Neural cell (in vitro differentiated cells): ENCODE data around the gene NUTM1. TPM values are rescaled to one million over a fixed set of nuclear protein-coding genes. Genes with fewer than 3 reads are reported as not detected.

Experiments
- H2AFZ ChIP-seq: fragments of 200-600, 300-800 bp; sonication (generic), shearing (Covaris generic); 2 replicates; pipeline ENCODE4 v1.6.0; 2014; ENCODE audit warnings: low read depth, mild to moderate bottlenecking, antibody characterized with exemption, low read length, moderate library complexity
- H3F3A ChIP-seq: fragments of 200-600 bp; shearing (Covaris generic); 2 replicates; pipeline ENCODE4 v1.6.1; 2016; ENCODE audit warnings: mild to moderate bottlenecking, moderate library complexity, mixed read lengths, antibody characterized with exemption, low read length; ENCODE audit not compliant: insufficient read depth, poor library complexity, severe bottlenecking
- H3K27ac ChIP-seq: fragments of 200-600, 300-800 bp; sonication (generic), shearing (Covaris generic); 2 replicates; pipeline ENCODE4 v1.5.1; 2014; ENCODE audit warnings: mild to moderate bottlenecking, low read length, moderate library complexity
- H3K27me3 ChIP-seq: fragments of 300-800, 200-600 bp; sonication (generic), shearing (Covaris generic); 2 replicates; pipeline ENCODE4 v1.6.0; 2014; ENCODE audit warnings: mild to moderate bottlenecking, low read depth, low read length, moderate library complexity; ENCODE audit not compliant: insufficient read depth
- H3K36me3 ChIP-seq: fragments of 300-800, 200-600 bp; sonication (generic), shearing (Covaris generic); 2 replicates; pipeline ENCODE4 v1.5.1; 2014; ENCODE audit warnings: mild to moderate bottlenecking, antibody characterized with exemption, low read length, moderate library complexity; ENCODE audit not compliant: insufficient read depth
- H3K4me2 ChIP-seq: fragments of 300-800, 200-600 bp; sonication (generic), shearing (Covaris generic); 2 replicates; pipeline ENCODE4 v1.6.0; 2014; ENCODE audit warnings: mild to moderate bottlenecking, low read length
- H3K4me3 ChIP-seq: fragments of 300-800, 200-600 bp; sonication (generic), shearing (Covaris generic); 2 replicates; pipeline ENCODE4 v1.5.1; 2014; ENCODE audit warnings: mild to moderate bottlenecking, low read length, moderate library complexity
- H3K79me2 ChIP-seq: fragments of 200-600 bp; shearing (Covaris generic); replicated peaks from 2 replicates; pipeline ENCODE4 v1.6.0; 2014; ENCODE audit warnings: mild to moderate bottlenecking, low read length, moderate library complexity; ENCODE audit not compliant: insufficient read depth
- H3K9ac ChIP-seq: fragments of 300-800, 200-600 bp; sonication (generic), shearing (Covaris generic); 2 replicates; pipeline ENCODE4 v1.6.1; 2016; ENCODE audit warnings: mild to moderate bottlenecking, low read length, mixed read lengths
- H3K9me2 ChIP-seq: fragments of 200-600 bp; shearing (Covaris generic); 2 replicates; pipeline ENCODE4 v1.6.1; 2016; ENCODE audit warnings: mild to moderate bottlenecking, low read length, mixed read lengths; ENCODE audit not compliant: insufficient read depth
- H3K9me3 ChIP-seq: fragments of 200-600, 300-800 bp; sonication (generic), shearing (Covaris generic); 2 replicates; pipeline ENCODE4 v1.6.1; 2016; ENCODE audit warnings: mild to moderate bottlenecking, mixed run types, low read length, moderate library complexity, mixed read lengths
- H4K20me1 ChIP-seq: fragments of 200-600 bp; shearing (Covaris generic); 2 replicates; pipeline ENCODE4 v1.6.1; 2016; ENCODE audit warnings: mild to moderate bottlenecking, mixed run types; ENCODE audit not compliant: insufficient read depth
- EP300 ChIP-seq: fragments of 450-650 bp; conservative IDR thresholded peaks from 2 replicates; pipeline ENCODE4 v1.6.1; 2014; ENCODE audit warnings: antibody characterized with exemption, mild to moderate bottlenecking, moderate library complexity; ENCODE audit not compliant: poor library complexity, severe bottlenecking
- MXI1 ChIP-seq: fragments of 450-650 bp; conservative IDR thresholded peaks from 2 replicates; pipeline ENCODE4 v1.6.1; 2014; ENCODE audit warnings: antibody characterized with exemption, mild to moderate bottlenecking; ENCODE audit not compliant: poor library complexity, severe bottlenecking
- POLR2AphosphoS5 ChIP-seq: IDR thresholded peaks from 2 replicates; pipeline ENCODE4 v1.6.1; 2012
- REST ChIP-seq: IDR thresholded peaks from 2 replicates; pipeline ENCODE4 v1.6.1; 2012; ENCODE audit warnings: borderline replicate concordance
- SMC3 ChIP-seq: fragments of 450-650 bp; conservative IDR thresholded peaks from 2 replicates; pipeline ENCODE4 v1.6.1; 2014; ENCODE audit warnings: antibody characterized with exemption, mild to moderate bottlenecking, moderate library complexity; ENCODE audit not compliant: poor library complexity
- polyA plus RNA-seq: library from polyadenylated mRNA; depleted of rRNA; stranded (reverse); fragments of >200 nt; gene quantifications from 2 replicates; pipeline ENCODE4 v1.2.3, GENCODE V29; 2014
- TF ChIP-seq, protein P1 (sequence below): fragments of 450-650 bp; IDR thresholded peaks from 2 replicates; pipeline ENCODE4 v1.5.1; 2014; ENCODE audit warnings: antibody characterized with exemption, mild to moderate bottlenecking, moderate library complexity; ENCODE audit not compliant: poor library complexity, severe bottlenecking

NUTM1 gene
- polyA plus RNA-seq, 1 donor from 2014 or later: not detected

- Histone ChIP-seq H3K27ac (peak overlapping the region; percentile 90), H3K9me2 (no peaks in the 10 kb centered on the region), H3K27me3 (no peaks in the 10 kb centered on the region)
Measured at GRCh38 chr15:34365836-34366235, 22.7 kb downstream of the NUTM1 start.

DNA sequence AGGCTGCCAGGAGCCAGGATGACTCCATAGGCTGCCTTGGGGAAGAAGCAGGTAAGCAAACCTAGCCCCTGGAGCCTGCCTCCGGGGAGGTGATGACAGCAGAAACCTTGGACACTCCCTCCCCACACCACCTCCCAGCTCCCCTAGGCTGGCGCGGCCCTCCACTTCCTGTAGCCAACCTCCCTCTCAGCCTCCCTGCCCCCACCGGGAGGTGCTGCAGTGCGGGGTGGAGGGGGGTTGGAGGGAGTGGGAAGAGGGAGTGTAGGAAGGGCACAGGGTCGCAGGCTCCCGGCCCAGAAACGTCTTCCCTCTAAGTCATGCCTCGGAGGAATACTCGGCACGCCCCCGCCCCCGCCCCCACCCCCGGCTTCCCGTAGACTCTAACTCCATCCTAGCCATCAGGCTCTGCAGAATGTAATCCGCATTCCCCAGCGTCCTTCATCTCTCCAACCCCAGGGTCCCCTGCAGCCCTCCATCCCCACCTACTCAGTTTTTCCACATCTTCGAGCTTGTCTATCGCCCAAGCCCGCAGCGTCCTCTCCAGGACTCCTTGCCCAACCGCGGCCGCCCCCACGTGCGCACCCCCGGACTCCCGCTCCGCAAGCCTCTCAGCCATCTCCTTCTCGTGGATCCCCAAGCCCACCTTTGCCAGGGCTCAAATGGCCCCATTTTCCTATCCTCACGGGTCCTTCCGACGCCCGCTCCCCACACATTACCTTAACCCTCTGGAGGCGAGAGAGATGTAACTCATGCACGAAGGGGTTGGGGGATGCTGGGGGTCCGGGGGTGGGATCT lies 23.4 kb downstream of the NUTM1 start:
- Histone ChIP-seq H3K27ac (peak overlapping the region; percentile 90), H3K4me2 (peak overlapping the region; percentile 93), H2AFZ (peak overlapping the region; percentile 88), H4K20me1 (no peaks in the 10 kb centered on the region), H3K4me3 (peak overlapping the region; percentile 93), H3K9me3 (no peaks in the 10 kb centered on the region), H3K9me2 (no peaks in the 10 kb centered on the region), H3K27me3 (no peaks in the 10 kb centered on the region), H3K9ac (peak overlapping the region; percentile 100), H3F3A (peaks cover 7% of the 10 kb centered on the region), H3K79me2 (peaks cover 8% of the 10 kb centered on the region), H3K36me3 (no peaks in the 10 kb centered on the region)
- TF ChIP-seq MXI1 (peak; percentile 52), REST (peak; percentile 9), POLR2AphosphoS5 (peak; percentile 62), EP300 (peak; percentile 8)
- TF ChIP-seq, protein P1, sequence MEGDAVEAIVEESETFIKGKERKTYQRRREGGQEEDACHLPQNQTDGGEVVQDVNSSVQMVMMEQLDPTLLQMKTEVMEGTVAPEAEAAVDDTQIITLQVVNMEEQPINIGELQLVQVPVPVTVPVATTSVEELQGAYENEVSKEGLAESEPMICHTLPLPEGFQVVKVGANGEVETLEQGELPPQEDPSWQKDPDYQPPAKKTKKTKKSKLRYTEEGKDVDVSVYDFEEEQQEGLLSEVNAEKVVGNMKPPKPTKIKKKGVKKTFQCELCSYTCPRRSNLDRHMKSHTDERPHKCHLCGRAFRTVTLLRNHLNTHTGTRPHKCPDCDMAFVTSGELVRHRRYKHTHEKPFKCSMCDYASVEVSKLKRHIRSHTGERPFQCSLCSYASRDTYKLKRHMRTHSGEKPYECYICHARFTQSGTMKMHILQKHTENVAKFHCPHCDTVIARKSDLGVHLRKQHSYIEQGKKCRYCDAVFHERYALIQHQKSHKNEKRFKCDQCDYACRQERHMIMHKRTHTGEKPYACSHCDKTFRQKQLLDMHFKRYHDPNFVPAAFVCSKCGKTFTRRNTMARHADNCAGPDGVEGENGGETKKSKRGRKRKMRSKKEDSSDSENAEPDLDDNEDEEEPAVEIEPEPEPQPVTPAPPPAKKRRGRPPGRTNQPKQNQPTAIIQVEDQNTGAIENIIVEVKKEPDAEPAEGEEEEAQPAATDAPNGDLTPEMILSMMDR: no peak

More at GRCh38 chr15:34365836-34366235, 22.7 kb downstream of the NUTM1 start:
- Histone ChIP-seq H2AFZ (peak overlapping the region; percentile 11), H3K9ac (peak overlapping the region; percentile 100), H3K36me3 (no peaks in the 10 kb centered on the region), H3K79me2 (peaks cover 8% of the 10 kb centered on the region), H3K4me2 (peak overlapping the region; percentile 93), H3K4me3 (peak overlapping the region; percentile 93), H3F3A (peaks cover 7% of the 10 kb centered on the region), H3K9me3 (no peaks in the 10 kb centered on the region), H4K20me1 (no peaks in the 10 kb centered on the region)
- TF ChIP-seq SMC3 (no peak), EP300 (peak; percentile 8), REST (no peak)
- TF ChIP-seq, protein P1: no peak
